ENCODE measurements around the gene PDLIM1.

The PDLIM1 gene

GRCh38 chr10:95304976-95305375 lies 14.2 kb upstream of the PDLIM1 start:
- no peak for TF ChIP-seq SUZ12 (IDR thresholded peaks at IDR 0.05; ENCODE audit: extremely low read depth, insufficient read depth, insufficient read length)
- no peak for TF ChIP-seq ZNF274 (IDR thresholded peaks at IDR 0.05; ENCODE audit: low read depth, low read length)
- TF ChIP-seq YY1 (IDR thresholded peaks at IDR 0.05; ENCODE audit: insufficient read depth, insufficient read length), result no peak
- DNase-seq (ENCODE audit: low read depth, low spot score), result no peak
- H3K4me3 ChIP-seq (ENCODE audit: insufficient read length, low read depth), result no peak overlapping the region
- no peaks in the 10 kb centered on the region for H3K9me3 ChIP-seq (ENCODE audit: insufficient read depth, low read length)
- H3K36me3 ChIP-seq (ENCODE audit: insufficient read depth, insufficient read length, low read length), result no peaks in the 10 kb centered on the region
- peaks cover 4% of the 10 kb centered on the region for H3K27me3 ChIP-seq (ENCODE audit: insufficient read depth, insufficient read length)
- peaks cover 2% of the 10 kb centered on the region for H3K4me1 ChIP-seq (ENCODE audit: insufficient read depth, insufficient read length)
- no peak overlapping the region for H3K9ac ChIP-seq (ENCODE audit: insufficient read length, low read depth)

DNA sequence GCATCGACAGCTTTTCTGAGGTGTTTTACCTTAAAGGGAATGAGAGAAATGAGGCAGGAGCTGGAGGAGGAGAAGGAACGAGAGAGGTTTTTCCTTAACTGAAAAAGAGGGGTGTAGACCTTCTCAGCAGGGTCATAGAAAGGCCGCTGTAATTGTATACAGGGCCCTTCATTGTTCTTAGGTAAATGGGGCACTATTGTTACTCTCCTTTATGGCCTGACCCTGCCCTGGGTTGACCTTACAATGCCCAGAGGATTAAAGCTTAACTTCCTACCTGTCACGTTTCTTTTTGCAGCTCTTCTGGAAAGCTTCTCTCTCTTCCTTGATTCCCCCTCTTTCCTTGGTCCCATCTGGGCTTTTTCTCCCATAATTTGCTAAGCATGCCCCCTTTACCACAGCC lies 13.7 kb upstream of the PDLIM1 start:
- H3K9ac ChIP-seq (ENCODE audit: insufficient read length, low read depth), result no peak overlapping the region
- H3K4me3 ChIP-seq (ENCODE audit: insufficient read length, low read depth), result no peak overlapping the region
- peaks cover 2% of the 10 kb centered on the region for H3K4me1 ChIP-seq (ENCODE audit: insufficient read depth, insufficient read length)
- no peaks in the 10 kb centered on the region for H3K9me3 ChIP-seq (ENCODE audit: insufficient read depth, low read length)
- peaks cover 4% of the 10 kb centered on the region for H3K27me3 ChIP-seq (ENCODE audit: insufficient read depth, insufficient read length)
- H3K36me3 ChIP-seq (ENCODE audit: insufficient read depth, insufficient read length, low read length), result no peaks in the 10 kb centered on the region
- no peak for TF ChIP-seq SUZ12 (IDR thresholded peaks at IDR 0.05; ENCODE audit: extremely low read depth, insufficient read depth, insufficient read length)
- no peak for TF ChIP-seq ZNF274 (IDR thresholded peaks at IDR 0.05; ENCODE audit: low read depth, low read length)
- no peak for TF ChIP-seq YY1 (IDR thresholded peaks at IDR 0.05; ENCODE audit: insufficient read depth, insufficient read length)
- no peak for DNase-seq (ENCODE audit: low read depth, low spot score)

DNA sequence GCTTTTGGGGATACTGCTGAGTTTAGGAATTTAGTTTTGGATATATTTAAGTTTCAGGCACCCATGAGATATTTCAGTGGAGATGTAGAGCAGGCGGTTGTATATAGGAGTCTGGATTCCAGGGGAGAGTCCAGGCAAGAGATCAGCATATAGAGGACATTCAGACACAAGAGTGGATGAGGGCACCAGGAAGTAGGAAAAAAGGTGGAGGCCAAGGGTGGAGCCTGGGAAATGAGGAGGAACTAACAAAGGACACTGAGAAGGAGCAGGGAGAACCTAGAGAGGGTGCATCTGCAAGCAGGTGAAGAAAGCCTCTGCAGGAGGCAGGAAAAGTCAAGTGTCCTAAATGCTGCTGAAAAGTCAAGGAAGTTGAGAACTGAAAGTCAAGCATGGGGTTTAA lies 13.1 kb upstream of the PDLIM1 start:
- peaks cover 2% of the 10 kb centered on the region for H3K4me1 ChIP-seq (ENCODE audit: insufficient read depth, insufficient read length)
- H3K4me3 ChIP-seq (ENCODE audit: insufficient read length, low read depth), result no peak overlapping the region
- no peak overlapping the region for H3K9ac ChIP-seq (ENCODE audit: insufficient read length, low read depth)
- H3K9me3 ChIP-seq (ENCODE audit: insufficient read depth, low read length), result no peaks in the 10 kb centered on the region
- no peak for DNase-seq (ENCODE audit: low read depth, low spot score)
- no peaks in the 10 kb centered on the region for H3K36me3 ChIP-seq (ENCODE audit: insufficient read depth, insufficient read length, low read length)
- peaks cover 4% of the 10 kb centered on the region for H3K27me3 ChIP-seq (ENCODE audit: insufficient read depth, insufficient read length)
- TF ChIP-seq YY1 (IDR thresholded peaks at IDR 0.05; ENCODE audit: insufficient read depth, insufficient read length) (no peak), ZNF274 (IDR thresholded peaks at IDR 0.05; ENCODE audit: low read depth, low read length) (no peak), SUZ12 (IDR thresholded peaks at IDR 0.05; ENCODE audit: extremely low read depth, insufficient read depth, insufficient read length) (no peak)

DNA sequence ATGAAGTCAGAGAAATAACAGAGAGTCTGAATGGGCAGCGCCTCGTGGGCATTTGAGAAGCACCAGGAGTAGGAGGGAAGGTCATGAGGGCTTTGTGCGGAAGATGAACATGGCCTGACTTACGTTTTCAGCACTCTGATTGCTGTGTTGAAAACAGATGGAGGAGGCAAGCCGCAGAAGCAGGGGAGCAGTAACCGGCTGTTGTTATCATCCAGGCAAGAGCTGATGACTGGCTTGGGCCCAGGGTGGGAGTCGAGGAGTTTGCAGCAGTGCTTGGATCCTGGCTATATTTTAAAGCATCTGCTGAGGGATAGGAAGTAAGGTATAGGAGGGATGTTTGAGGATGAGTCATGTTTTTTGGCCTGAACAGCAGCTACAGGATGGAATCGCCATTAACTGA lies 12.7 kb upstream of the PDLIM1 start:
- no peak for TF ChIP-seq ZNF274 (IDR thresholded peaks at IDR 0.05; ENCODE audit: low read depth, low read length)
- no peak for TF ChIP-seq YY1 (IDR thresholded peaks at IDR 0.05; ENCODE audit: insufficient read depth, insufficient read length)
- TF ChIP-seq SUZ12 (IDR thresholded peaks at IDR 0.05; ENCODE audit: extremely low read depth, insufficient read depth, insufficient read length), result no peak
- no peaks in the 10 kb centered on the region for H3K9me3 ChIP-seq (ENCODE audit: insufficient read depth, low read length)
- H3K27me3 ChIP-seq (ENCODE audit: insufficient read depth, insufficient read length), result peaks cover 4% of the 10 kb centered on the region
- no peak overlapping the region for H3K9ac ChIP-seq (ENCODE audit: insufficient read length, low read depth)
- no peak overlapping the region for H3K4me3 ChIP-seq (ENCODE audit: insufficient read length, low read depth)
- H3K36me3 ChIP-seq (ENCODE audit: insufficient read depth, insufficient read length, low read length), result no peaks in the 10 kb centered on the region
- no peak for DNase-seq (ENCODE audit: low read depth, low spot score)
- H3K4me1 ChIP-seq (ENCODE audit: insufficient read depth, insufficient read length), result peaks cover 2% of the 10 kb centered on the region

DNA sequence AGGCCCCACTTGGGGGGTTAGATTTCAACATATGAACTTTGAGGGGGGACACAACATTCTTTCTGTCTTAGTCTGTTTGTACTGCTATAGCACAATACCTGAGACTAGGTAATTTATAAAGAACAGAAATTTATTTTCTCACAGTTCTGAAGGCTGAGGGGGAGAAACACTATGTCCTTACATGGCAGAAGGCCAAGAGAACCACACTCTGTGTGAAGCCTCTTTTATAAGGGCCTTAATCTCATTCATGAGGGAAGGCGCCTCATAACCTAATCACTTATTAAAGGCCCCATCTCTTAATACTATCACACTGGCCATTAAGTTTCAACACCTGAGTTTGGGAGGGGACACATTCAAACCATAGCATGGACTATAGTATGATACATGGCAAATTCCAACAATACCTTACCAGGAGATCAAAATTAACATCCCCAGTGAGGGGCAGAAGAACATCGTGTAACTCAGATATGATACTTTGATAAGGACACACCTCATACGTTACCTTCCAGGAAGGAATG lies 9.3 kb upstream of the PDLIM1 start:
- Histone ChIP-seq H3K27me3 (ENCODE audit: insufficient read depth, insufficient read length) (peaks cover 4% of the 10 kb centered on the region), H3K9ac (ENCODE audit: insufficient read length, low read depth) (no peak overlapping the region), H3K4me3 (ENCODE audit: insufficient read length, low read depth) (no peak overlapping the region), H3K36me3 (ENCODE audit: insufficient read depth, insufficient read length, low read length) (no peaks in the 10 kb centered on the region), H3K9me3 (ENCODE audit: insufficient read depth, low read length) (no peaks in the 10 kb centered on the region), H3K4me1 (ENCODE audit: insufficient read depth, insufficient read length) (peaks cover 2% of the 10 kb centered on the region)
- TF ChIP-seq ZNF274 (IDR thresholded peaks at IDR 0.05; ENCODE audit: low read depth, low read length) (no peak), YY1 (IDR thresholded peaks at IDR 0.05; ENCODE audit: insufficient read depth, insufficient read length) (no peak), SUZ12 (IDR thresholded peaks at IDR 0.05; ENCODE audit: extremely low read depth, insufficient read depth, insufficient read length) (no peak)
- DNase-seq (ENCODE audit: low read depth, low spot score), result no peak

GRCh38 chr10:95297402-95297801 lies 6.6 kb upstream of the PDLIM1 start:
- no peak overlapping the region for H3K4me3 ChIP-seq (ENCODE audit: insufficient read length, low read depth)
- no peaks in the 10 kb centered on the region for H3K36me3 ChIP-seq (ENCODE audit: insufficient read depth, insufficient read length, low read length)
- no peak overlapping the region for H3K9ac ChIP-seq (ENCODE audit: insufficient read length, low read depth)
- no peaks in the 10 kb centered on the region for H3K9me3 ChIP-seq (ENCODE audit: insufficient read depth, low read length)
- H3K27me3 ChIP-seq (ENCODE audit: insufficient read depth, insufficient read length), result no peaks in the 10 kb centered on the region
- H3K4me1 ChIP-seq (ENCODE audit: insufficient read depth, insufficient read length), result no peaks in the 10 kb centered on the region
- TF ChIP-seq ZNF274 (IDR thresholded peaks at IDR 0.05; ENCODE audit: low read depth, low read length) (no peak), YY1 (IDR thresholded peaks at IDR 0.05; ENCODE audit: insufficient read depth, insufficient read length) (no peak), SUZ12 (IDR thresholded peaks at IDR 0.05; ENCODE audit: extremely low read depth, insufficient read depth, insufficient read length) (no peak)
- no peak for DNase-seq (ENCODE audit: low read depth, low spot score)

DNA sequence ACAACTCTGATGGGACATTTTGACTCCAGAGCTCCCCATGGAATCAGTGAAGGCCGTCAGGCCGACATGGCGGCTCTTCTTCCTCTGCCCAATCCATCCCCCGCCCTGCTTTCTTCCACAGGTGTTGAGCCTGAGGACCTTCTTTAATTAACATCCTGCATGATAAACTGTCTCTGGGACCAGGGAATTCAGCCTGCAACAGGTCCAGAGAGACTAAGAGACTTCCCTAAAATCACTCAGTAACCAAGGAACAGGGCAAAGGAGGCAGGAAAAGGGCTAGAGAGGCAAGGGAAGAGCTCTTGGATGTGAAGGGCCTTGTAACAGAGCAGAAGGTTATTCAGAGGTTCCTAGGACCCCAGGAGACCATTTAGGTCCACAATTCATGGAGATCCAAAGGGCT lies 6.0 kb upstream of the PDLIM1 start:
- TF ChIP-seq ZNF274 (IDR thresholded peaks at IDR 0.05; ENCODE audit: low read depth, low read length) (no peak), YY1 (IDR thresholded peaks at IDR 0.05; ENCODE audit: insufficient read depth, insufficient read length) (no peak), SUZ12 (IDR thresholded peaks at IDR 0.05; ENCODE audit: extremely low read depth, insufficient read depth, insufficient read length) (no peak)
- no peaks in the 10 kb centered on the region for H3K4me1 ChIP-seq (ENCODE audit: insufficient read depth, insufficient read length)
- no peak overlapping the region for H3K9ac ChIP-seq (ENCODE audit: insufficient read length, low read depth)

More for the DNA sequence above, 6.0 kb upstream of the PDLIM1 start:
- no peak for DNase-seq (ENCODE audit: low read depth, low spot score)
- no peaks in the 10 kb centered on the region for H3K9me3 ChIP-seq (ENCODE audit: insufficient read depth, low read length)
- no peak overlapping the region for H3K4me3 ChIP-seq (ENCODE audit: insufficient read length, low read depth)
- no peaks in the 10 kb centered on the region for H3K36me3 ChIP-seq (ENCODE audit: insufficient read depth, insufficient read length, low read length)
- no peaks in the 10 kb centered on the region for H3K27me3 ChIP-seq (ENCODE audit: insufficient read depth, insufficient read length)

Data from NT2/D1 (cell line).